ENCODE measurements around the gene AP3S1.

Gene AP3S1

DNA sequence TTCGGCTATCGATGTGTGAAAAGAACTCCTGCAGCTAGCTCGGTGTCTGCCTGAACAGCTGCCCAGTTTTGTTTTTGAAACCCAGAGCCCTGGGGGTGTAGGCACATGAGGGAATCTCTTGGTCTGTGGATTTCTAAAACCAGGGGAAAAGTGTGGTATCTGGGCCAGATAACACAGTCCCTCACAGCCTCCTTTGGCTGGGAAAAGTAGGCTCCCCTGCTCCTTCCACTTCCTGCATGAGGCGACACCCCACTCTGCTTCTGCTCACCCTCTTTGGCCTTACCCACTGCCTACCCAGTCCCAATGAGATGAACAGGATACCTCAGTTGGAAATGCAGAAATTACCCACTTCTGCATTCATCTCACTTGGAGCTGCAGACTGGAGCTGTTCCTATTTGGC lies 15.8 kb upstream of the AP3S1 start:
- DNase-seq = no peak

DNA sequence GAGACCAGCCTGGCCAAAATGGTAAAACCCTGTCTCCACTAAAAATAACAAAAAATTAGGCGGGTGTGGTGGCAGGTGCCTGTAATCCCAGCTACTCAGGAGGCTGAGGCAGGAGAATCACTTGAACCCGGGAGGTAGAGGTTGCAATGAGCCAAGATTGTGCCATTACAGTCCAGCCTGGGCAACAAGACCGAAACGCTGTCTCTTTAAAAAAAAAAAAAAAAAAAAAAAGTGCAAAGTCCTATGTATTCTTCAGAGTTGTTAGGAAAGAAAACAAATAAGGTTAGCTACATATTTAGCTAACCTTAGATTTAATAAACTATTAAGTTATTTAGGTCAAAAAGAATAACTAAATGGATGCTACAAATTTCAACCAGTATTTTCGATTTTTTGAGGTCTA lies 11.8 kb upstream of the AP3S1 start:
- DNase-seq = no peak

DNA sequence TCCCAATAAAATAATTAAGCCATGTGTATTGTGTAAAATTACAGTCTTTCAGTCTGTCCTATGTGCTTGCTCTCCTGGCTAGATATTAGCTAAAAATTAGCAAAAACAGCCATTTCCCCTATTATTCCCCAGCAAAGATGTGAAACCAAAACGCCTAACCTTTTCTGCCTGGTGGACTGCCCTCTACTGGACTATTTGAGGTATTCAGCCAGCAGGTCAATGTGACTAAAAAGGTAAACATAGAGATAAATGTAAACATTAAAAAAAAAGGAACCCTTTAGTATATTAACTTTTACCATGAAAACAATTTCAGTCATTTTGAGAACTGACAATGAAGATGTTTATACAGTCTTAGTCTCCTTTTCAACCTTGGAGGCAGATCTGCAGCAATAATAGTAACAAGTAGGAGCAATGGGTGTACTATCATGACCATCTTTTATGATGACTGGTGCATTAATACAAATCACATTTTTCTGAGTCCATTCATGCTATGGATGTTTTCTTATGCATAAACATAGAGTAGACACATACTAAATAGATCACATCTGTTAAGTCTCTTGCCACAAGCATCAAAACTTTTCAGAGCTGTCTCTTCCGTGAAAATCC lies 10.5 kb upstream of the AP3S1 start:
- peak; percentile 31 for DNase-seq

DNA sequence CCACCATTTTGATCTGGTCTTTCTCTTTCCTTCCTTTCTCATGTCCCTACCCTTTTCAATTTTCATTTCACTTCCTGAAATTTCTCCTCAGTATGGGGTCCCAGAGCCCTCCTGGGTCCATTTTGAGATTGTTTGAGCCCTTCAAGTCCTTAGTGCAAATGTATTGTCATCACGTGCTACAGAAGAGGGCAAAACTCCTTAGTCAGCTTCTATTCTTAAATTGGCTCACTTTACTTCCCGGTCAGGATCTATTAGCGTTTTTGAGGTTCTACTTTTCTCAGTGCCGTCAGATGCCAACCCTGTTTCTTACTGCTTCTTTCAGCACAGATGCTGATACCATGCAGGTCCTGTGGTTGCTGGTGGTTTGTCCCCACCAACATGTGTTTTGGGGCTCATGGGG lies 6.3 kb upstream of the AP3S1 start:
- DNase-seq = no peak

DNA sequence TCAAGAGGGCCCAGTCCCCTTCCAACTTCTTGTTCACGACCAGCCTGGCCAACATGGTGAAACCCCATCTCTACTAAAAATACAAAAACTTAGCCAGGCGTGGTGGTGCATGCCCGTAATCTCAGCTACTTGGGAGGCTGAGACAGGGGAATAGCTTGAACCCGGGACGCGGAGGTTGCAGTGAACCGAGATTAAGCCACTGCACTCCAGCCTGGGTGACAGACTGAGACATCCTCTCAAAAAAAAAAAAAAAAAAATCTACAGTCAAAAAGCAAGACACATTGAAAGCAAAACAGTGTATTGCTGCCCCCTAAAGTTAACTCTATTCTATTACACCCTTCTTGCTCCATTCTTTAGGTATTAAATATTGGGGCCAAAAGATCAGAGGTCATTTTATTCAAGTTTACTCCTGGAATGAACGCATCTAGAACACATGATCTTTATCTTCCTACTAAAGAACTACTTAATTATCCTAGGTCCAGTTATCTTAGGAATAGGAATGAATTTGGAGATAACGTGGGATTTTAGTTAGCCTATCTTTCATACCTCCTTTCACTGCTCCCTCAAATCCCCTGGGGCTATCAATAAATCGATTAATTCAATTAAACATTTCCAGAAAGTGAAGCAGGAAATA lies 2.7 kb upstream of the AP3S1 start:
- peak; percentile 56 for DNase-seq

DNA sequence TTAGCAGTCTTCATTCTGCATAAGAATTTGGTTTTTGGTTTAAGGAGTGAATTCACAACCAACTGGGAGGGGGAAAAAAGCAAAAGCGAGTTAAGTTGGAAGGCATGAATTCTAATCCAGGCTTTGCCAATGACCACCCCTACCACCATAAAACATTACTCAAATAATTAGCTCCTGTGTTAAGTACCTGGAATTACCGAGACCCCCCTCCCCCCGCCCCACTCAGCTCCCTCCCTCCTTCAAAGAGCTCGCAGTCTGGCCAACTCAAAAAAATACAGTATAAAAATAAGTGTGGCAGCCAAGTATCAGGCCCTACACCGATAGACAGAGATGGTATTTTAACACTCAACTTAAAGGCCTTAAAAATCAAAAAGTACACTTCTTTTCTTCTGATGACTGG lies 862 bp upstream of the AP3S1 start:
- DNase-seq = no peak

DNA sequence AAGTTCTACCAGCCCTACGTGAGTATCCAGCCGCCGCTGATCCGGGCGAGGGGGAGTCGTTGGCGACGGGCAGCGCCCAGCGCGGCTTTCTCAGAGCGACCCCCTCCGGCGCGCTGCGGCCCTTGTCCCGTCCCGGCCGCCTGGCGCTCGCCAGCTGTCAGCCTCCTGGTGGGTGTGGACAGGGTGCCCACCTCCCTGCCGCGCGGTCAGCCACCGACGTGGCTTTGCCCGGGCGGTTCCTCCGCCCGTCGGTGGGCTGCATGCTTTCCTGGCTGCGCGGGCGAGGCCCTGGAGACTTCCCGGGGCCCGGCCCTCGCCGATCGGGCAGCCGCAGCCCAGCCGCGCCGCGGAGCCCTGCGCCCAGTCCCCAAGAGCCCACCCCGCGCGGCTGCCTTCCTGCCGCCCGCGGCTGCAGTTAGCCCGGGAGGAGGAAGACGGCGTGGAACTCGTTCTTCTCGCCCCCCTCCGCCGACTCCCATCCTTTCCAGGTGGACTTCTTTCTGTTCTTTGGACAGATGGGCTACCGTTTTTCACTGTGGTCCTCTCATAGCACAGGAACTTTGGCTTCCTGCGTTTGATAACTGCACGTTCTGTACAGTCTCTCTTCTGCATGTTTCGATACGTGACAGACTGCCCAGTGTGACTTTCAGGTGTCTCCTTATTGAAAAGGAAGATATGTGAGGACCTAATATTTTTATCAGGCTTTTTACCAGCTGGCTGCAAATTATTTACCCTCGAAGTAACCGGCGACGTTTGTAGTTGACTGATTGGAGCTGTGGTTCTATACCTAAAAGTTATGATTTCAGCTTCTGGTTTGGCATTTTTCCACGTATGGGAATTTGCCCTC lies 577 bp downstream of the AP3S1 start:
- DNase-seq = no peak

DNA sequence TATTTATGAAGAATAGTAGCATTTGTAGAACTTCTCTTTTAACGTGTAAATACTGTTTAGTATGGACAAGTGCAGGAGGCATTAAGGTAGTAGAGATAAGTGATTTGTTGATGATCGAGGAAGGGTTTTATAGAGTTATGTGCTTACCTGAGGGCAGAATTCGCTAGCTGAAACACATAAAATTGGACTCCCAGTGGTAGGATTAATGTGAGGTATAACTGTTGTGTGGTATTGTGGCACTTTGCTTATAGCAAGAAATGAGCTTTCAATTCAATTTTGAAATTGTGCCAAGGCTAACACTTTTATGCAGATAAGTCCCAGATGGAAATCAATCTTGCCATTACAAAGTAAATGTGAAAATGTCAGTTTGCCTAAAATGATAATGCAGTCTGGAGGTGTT lies 1.2 kb downstream of the AP3S1 start:
- DNase-seq = no peak

DNA sequence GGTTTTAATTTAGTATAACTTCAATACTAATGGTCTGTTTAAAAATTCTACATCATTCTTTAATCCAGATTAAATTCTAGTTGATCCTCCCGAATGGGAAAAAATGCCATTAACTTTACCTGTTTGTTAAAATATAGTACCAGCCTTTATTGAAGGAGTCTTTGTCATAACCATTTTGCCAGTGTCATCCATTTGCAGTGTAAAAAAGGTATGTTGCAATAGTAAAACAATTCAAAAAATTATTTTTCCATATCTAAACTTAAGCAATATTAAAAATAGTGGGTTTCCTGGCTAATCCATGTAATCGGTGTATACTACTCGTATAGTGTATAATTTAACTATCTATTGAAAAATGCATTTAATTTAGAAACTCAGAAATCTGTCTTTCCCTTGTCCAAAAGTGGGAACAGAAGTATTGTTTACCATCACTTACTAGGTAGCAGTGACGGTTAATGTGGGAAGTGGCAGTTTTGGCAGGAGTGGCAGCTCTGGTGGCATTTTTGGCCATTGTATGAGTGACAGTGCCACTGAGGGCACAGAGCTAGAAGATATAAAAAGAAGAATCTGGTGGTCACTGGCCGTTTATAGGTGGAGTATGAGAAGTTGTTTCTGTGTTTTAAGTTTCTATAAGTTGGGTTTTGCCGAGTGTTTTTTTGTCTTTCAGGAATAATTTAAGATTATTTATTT lies 1.9 kb downstream of the AP3S1 start:
- no peak for DNase-seq

DNA sequence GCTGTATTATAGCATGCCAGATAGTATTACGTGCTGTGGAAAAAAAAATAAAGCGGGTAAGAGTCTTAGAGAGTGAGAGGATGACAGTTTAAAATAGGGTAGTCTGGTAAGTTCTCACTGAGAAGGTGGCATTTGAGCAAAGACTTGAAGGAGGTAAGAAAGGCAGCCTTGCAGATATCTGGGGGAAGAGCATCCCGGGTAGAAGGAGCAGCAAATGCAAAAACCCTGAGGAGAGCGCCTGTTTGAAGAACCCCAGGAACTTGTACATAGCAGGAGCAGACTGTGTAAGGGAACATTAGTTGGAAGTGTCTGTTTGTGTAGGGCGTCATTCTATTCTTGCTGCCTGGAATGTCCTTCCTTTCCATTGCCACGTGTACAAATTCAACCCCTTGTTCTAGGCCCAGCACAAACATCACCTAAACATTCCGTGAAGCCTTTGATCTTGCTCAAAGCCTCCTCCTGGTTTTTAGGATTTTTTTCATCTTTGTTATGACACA lies 2.6 kb downstream of the AP3S1 start:
- DNase-seq = no peak

DNA sequence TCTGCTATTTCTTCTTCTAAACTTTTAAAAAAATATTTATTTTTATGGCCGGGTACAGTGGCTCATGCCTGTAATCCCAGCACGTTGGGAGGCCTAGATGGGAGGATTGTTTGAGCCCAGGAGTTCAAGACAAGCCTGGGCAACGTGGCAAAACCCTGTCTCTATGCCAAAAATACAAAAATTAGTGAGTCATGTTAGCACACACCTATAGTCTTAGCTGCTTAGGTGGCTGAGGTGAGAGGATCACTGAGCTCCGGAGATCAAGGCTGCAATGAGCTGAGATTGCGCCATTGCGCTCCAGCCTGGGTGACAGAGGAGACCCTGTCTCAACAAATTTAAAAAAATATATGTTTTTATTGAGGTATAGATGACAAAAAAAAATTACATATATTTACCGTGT lies 5.6 kb downstream of the AP3S1 start:
- DNase-seq = no peak

DNA sequence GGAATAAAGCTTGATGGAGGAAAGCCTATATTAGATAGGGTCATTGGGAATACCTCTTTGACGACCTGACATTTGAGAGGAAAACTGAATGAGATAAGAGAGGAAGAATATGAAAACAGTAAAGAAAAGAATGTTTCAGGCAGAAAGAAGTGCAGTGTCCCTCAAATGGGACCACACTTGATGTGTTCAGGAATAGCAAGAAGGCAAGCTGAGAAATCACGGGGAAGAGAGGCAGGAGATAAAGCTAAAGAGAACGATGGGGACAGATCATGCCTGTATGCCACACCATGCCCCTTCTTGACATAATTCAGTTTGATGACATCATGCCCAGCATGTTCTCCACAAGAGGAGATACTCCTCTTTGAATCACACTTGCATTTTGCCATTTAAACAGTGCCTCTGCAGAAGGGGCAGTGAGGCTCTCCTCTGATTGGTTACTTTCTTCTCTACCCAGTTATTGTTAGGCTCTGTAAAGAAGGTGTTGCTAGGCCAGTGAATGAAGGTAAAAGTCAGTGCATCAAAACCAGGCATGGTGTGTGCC lies 7.6 kb downstream of the AP3S1 start:
- no peak for DNase-seq

DNA sequence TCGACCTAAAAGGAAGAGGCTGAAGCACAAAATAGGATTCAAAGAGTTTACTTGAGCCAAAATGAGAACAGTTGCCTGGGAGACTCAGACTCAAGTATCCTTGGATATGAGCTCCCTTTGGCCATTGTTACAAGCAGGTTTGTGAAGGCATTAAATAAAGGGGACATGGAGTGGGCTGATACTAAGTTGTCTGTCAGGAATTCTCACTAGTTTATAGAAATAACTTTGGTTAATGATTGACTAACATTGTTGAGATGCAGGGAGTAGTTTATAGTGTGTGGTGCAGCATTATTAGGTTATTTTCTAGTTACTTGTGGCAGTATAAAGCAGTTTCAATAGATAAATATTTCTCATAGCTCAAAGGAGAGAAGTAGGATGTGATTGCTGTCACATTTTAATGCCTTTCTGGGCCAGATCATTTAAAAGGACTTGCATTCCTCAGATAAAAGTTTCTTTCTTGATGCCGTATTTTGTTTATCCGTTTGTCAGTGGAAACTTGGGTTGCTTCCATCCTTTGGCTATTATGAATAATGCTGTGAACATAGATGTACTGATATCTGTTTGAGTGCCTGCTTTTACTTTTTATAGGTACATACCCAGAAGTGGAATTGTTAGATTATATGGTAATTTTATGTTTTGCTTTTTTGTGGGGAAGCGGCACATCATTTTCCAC lies 9.1 kb downstream of the AP3S1 start:
- DNase-seq = no peak

DNA sequence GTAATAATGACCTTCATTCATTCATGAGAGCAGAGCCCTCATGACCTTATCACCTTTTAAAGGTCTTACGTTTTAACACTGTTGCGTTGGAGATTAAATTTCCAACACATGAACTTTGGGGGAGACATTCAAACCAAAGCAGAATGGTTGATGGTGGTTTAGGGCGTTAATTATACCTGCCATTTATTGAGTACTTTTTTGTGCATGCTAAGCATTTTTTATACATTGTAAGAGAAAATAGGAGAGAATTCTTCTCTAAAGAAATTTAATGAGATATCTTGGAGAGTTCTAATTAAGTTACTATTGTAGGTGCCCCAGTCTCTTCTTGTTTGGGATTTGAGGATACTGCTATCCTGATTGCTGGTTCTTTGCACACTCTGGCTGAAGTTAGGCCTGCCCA lies 12.4 kb downstream of the AP3S1 start:
- no peak for DNase-seq

DNA sequence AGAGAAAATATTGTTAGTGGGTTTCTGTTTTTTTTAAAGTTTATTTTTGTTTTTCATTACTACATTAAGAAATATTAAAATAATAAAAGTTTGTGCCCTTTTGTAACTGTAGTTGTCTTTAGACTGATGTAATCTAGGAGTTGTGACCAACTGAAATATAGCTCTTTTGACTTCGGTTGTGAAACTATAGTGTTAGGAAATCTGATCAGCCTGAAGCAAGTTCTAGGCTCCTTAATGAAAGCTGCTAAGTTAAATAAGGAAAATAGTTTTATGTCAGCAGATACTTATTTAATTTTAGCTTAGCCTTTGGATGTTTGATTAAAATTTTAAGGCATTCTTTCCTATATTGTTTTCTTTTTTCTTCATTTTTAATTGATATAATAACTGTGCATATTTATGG lies 14.2 kb downstream of the AP3S1 start:
- no peak for DNase-seq

DNA sequence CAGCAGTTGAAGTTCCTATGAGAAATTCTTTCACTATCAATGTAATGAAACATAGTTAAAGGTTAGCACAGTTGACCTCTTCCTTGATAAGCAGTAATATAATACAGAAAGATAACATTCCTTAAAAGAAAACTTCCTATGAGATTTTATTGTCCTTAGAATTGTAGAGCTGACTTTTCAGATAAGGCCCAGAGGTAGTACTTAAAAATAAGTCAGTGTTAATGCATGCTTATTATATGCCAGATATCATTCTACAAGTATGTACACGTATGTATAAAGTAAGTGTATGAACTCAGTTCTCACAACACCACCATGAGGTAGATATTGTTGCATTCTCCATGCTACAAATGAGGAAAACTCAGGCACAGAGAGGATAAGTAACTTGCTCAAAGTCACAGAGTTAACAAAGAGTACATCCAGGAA lies 15.3 kb downstream of the AP3S1 start:
- no peak for DNase-seq

DNA sequence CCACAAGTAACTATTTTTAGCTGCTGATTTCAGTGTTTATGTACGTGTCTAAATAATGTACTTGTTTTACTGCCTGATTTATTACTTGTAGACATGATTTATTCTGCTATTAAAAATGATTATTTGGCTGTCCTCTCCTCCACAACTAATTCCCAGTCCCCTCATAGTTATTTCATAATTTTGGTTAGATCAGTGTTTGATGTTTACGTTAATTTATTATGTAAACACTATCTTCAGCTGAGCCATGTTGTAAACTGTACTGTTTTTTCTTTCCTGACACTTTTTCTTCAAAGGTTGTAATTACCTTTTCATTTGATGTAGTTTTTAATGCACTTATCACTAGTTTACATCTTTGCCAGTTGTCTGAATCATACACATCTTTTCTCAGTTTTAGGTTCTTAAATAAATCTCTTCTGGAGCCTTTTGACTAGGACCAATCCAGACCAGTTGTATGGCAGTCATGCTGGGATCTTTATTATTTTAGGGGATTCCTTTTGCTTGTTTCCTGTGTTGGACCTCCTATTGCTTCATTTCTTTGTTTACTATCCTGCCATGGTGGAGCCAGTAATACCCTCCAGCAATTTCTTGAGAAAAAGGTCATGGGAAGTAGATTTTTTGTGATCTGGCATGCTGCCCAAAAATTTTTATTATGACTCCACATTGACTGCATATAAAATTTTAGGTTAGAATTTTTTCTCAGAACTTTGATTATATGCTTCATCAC lies 16.1 kb downstream of the AP3S1 start:
- DNase-seq = peak; percentile 25

DNA sequence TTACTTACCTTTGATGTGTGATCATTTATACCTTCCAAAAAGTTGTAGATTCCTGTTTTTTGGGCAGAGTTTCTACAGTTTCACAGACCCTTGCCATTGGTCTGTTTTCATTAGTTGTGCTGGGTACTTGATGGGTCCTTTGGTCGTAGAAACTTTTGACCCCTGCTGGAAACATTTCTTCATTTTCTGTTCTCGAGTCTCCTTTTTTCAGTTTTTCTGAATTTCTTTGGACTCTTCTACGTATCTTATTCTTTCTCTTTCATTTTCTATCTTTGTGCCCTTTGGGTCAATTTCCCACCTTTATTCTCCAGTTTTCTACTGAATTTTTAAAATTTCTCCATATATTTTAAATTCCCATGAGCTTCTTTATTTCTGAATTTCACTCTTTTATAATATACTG lies 16.7 kb downstream of the AP3S1 start:
- no peak for DNase-seq

DNA sequence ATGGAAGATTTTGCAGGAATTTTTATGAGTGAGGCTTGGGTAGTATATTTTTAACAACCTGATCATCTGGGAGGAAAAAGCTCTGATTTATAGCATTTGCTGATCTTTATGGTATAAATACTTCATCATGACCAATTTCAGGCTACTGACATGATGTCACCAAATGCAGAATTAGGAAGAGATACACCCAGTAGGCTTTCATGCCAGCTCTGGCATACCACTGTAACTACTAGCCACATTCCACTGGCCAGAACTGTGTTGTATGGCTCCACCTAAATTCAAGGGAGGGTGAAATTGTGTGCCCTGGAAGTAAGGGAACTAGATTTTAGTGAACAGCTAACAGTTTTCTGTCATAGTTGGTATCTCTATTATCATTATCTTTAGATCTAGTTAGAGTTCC lies 17.6 kb downstream of the AP3S1 start:
- no peak for DNase-seq

DNA sequence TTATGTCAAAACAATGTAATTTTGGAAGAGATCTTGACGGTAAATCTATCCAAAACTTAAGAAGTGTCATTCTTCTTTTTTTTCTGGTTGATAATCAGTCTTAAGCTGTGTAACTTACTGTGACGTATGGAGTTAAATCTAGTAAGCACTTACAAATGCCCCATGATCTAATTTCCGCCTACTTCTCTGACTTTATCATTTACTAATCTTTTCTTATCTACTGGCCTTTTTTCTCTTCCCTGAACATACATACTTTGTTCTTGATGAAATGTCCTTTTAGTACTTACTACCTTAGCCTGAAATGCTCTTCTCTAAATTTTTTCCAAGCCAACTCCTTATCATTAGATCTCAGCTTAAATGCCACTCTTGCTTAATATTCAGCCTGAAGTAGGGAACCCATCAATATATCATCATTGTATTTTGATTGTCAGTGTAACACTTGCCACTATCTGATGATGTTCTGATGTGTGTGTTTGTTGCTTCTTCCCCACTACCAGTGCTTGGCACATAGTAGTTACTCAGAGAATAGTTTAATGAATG lies 27.6 kb downstream of the AP3S1 start:
- no peak for DNase-seq

DNA sequence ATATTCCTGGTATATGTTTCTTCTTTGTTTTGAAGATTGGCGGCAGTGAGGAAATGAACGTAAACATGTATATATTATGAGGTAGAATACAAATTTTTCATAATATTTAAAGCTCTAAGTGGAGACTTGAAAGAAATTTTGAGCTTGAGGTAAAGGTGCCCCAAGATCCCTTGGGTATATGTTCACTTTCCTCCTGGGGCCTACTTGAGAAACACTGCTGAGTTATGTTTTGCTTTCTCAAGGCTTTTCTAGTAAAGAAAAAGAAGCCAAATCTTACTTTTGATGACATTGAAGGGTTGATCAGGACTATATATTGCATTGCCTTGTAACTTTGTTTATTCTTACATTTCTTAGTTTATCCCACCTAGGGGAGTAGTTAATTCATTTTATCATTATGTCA lies 30.7 kb downstream of the AP3S1 start:
- no peak for DNase-seq

DNA sequence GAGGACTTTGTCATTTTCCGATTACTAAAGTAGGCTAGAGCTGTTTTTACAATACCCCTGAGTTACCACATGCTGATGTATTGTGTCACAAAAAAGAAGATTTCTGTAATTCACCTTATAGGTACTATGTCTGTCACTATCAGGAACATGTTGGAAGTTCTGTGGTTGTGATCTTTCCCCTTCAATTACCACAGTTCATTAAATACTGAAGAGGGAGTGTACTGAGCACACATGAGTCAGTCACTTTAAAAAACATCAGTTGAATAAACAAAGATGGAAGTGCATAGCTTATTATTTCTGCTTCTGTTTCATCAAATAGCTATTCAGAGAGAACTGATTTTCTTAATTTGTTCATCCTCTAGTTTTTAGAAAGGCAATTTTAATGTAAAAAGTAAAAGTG lies 31.7 kb downstream of the AP3S1 start:
- peak; percentile 14 for DNase-seq
